Caco-2 (cell line): ENCODE data around the gene ALOX12B. TPM values are rescaled to one million over a fixed set of nuclear protein-coding genes. Genes with fewer than 3 reads are reported as not detected.

Experiments used
- BruUV-seq: library from RNA; stranded (reverse); fragments of 400-500 nt; replicated peaks from 2 replicates; lab custom pipeline; 2021; lab: Mats Ljungman, UMichigan
- CTCF ChIA-PET: fragments of 300-600 bp; sonication (Branson Sonifier 250); formaldehyde crosslinking; loops from one replicate; lab custom pipeline; 2022; ENCODE audit warnings: antibody characterized with exemption; lab: Charles Lee
- POLR2A ChIA-PET: fragments of 300-600 bp; sonication (Branson Sonifier 250); formaldehyde crosslinking; loops from one replicate; lab custom pipeline; 2022; ENCODE audit warnings: antibody characterized with exemption; lab: Charles Lee
- DNase-seq, 2 experiments: peaks; one replicate each; pipeline versions ENCODE4 v3.0.0 to v3.0.0-alpha.2; 2020 to 2022
- H3K27me3 ChIP-seq: replicated peaks from 2 replicates; pipeline ENCODE4 v1.6.0; 2011; ENCODE audit warnings: low read length; ENCODE audit not compliant: control insufficient read depth, insufficient read depth
- H3K36me3 ChIP-seq: 2 replicates; pipeline ENCODE4 v1.5.1; 2011; ENCODE audit warnings: low read length; ENCODE audit not compliant: control insufficient read depth, insufficient read depth
- H3K4me1 ChIP-seq: fragments of 250-450 bp; sonication (Bioruptor Pico); 2 replicates; pipeline ENCODE4 v1.5.1; 2020; ENCODE audit warnings: mild to moderate bottlenecking
- H3K4me3 ChIP-seq: 2 replicates; pipeline ENCODE4 v1.5.1; 2011; ENCODE audit warnings: low read depth, mild to moderate bottlenecking, control low read depth, low read length
- H3K9me3 ChIP-seq: fragments of 250-450 bp; sonication (Bioruptor Pico); 2 replicates; pipeline ENCODE4 v1.5.1; 2020; ENCODE audit warnings: mild to moderate bottlenecking, moderate library complexity
- H3K27ac Mint-ChIP-seq: one replicate; pipeline ENCODE4 v1.8.0; 2022; ENCODE audit warnings: mixed read lengths; ENCODE audit not compliant: unreplicated experiment
- H3K27me3 Mint-ChIP-seq: one replicate; pipeline ENCODE4 v1.8.0; 2022; ENCODE audit warnings: mixed read lengths; ENCODE audit not compliant: insufficient read depth, unreplicated experiment
- H3K36me3 Mint-ChIP-seq: one replicate; pipeline ENCODE4 v1.8.0; 2022; ENCODE audit warnings: mild to moderate bottlenecking, mixed read lengths; ENCODE audit not compliant: insufficient read depth, unreplicated experiment
- H3K4me1 Mint-ChIP-seq: one replicate; pipeline ENCODE4 v1.8.0; 2022; ENCODE audit warnings: low read depth, mixed read lengths; ENCODE audit not compliant: unreplicated experiment
- H3K4me3 Mint-ChIP-seq: one replicate; pipeline ENCODE4 v1.8.0; 2022; ENCODE audit warnings: mild to moderate bottlenecking, moderate library complexity, mixed read lengths; ENCODE audit not compliant: unreplicated experiment
- H3K9me3 Mint-ChIP-seq: one replicate; pipeline ENCODE4 v1.8.0; 2022; ENCODE audit warnings: mixed read lengths; ENCODE audit not compliant: unreplicated experiment
- intact Hi-C: fragments of 100-400 bp; cut with micrococcal nuclease; formaldehyde crosslinking; loops from one replicate; pipeline ENCODE4 v1.10.0; 2022; ENCODE audit not compliant: unreplicated experiment
- total RNA-seq: library from RNA; stranded (reverse); gene quantifications from 2 replicates; pipeline ENCODE4 v1.2.3, GENCODE V29; 2022
- TF ChIP-seq, protein P1 (sequence below), 2 experiments: fragments of 200-600 bp in 1 of 2; IDR thresholded peaks; 1 replicate in 1 of 2; 2 replicates in 1 of 2; pipeline versions ENCODE4 v1.5.1 to v1.8.0; 2011 to 2022; ENCODE audit warnings: antibody characterized with exemption in 1 of 2, control low read depth in 1 of 2, inconsistent platforms in 1 of 2, low read depth in 1 of 2, low read length in 1 of 2, mild to moderate bottlenecking in 1 of 2, moderate library complexity in 1 of 2; ENCODE audit not compliant: insufficient read depth in 1 of 2, severe bottlenecking in 1 of 2, unreplicated experiment in 1 of 2

The ALOX12B gene
- total RNA-seq, 1 experiment from 2014 or later, result 0.34 TPM

DNA sequence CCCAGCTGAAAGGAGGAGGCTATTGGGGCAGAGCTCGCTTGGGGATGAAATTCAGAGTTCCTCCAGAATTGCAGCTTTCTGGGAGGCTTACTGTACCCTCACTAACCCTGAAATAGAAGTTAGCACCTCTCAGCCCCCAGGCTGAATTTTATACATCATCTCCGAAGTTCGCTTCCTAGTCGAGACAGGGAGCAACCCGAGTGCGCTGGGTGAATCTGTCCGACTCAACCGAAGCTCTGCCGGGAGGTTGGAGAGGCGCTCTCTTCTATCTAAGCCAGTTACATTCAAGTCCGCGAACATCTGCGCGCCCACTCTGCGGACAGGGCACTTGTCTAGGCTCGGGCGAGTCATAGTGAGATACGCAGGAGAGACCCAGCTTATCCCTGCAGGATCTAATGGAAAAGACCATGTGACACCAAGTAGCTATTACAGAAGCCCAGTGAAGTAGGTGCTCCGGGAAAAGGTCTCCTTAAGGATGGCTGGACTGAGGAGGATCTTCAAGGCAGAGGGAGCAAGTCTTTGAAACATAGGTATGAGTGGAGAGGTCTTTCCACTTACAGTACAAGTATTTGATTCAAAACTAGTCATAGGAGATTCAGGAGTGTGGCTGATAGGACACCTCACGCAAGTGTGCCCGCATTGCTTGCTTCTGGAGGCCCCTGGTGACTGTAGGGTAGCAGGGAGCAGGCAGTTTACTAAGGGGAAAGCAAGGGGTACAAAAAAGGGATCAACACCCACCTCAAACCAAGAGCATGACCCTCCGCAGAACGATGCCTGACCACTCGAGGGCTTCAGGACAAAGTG is 37.0 kb upstream of the ALOX12B start:
- Histone ChIP-seq H3K9me3 (no peaks in the 10 kb centered on the region), H3K36me3 (no peaks in the 10 kb centered on the region), H3K4me1 (no peaks in the 10 kb centered on the region; the same call in 1 of the 2 replicates), H3K27me3 (no peaks in the 10 kb centered on the region; the same call in 1 of the 2 replicates), H3K4me3 (peak overlapping the region; percentile 37)
- Mint-ChIP-seq H3K9me3 (no peaks in the 10 kb centered on the region), H3K4me3 (peak overlapping the region; percentile 87), H3K27ac (no peak overlapping the region), H3K4me1 (peaks cover 43% of the 10 kb centered on the region), H3K27me3 (peaks cover 2% of the 10 kb centered on the region), H3K36me3 (peaks cover 50% of the 10 kb centered on the region)
- ChIA-PET POLR2A (interaction anchor here (0.8 kb wide), 1 partner anchor 32 kb away, joined by 3 read pairs; no protein-coding TSS in a partner anchor), CTCF (no interaction called here)
- no peak for DNase-seq
- no TSS peak for BruUV-seq
- intact Hi-C loops, result loop anchor here (2.0 kb wide), 2 partner anchors 14 to 34 kb away; no protein-coding TSS in a partner anchor
- TF ChIP-seq, protein P1, sequence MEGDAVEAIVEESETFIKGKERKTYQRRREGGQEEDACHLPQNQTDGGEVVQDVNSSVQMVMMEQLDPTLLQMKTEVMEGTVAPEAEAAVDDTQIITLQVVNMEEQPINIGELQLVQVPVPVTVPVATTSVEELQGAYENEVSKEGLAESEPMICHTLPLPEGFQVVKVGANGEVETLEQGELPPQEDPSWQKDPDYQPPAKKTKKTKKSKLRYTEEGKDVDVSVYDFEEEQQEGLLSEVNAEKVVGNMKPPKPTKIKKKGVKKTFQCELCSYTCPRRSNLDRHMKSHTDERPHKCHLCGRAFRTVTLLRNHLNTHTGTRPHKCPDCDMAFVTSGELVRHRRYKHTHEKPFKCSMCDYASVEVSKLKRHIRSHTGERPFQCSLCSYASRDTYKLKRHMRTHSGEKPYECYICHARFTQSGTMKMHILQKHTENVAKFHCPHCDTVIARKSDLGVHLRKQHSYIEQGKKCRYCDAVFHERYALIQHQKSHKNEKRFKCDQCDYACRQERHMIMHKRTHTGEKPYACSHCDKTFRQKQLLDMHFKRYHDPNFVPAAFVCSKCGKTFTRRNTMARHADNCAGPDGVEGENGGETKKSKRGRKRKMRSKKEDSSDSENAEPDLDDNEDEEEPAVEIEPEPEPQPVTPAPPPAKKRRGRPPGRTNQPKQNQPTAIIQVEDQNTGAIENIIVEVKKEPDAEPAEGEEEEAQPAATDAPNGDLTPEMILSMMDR (IDR thresholded peaks at IDR 0.05; ENCODE audit: insufficient read depth in 1 of 2, low read depth in 1 of 2, low read length in 1 of 2, severe bottlenecking in 1 of 2, unreplicated experiment in 1 of 2), result no peak

DNA sequence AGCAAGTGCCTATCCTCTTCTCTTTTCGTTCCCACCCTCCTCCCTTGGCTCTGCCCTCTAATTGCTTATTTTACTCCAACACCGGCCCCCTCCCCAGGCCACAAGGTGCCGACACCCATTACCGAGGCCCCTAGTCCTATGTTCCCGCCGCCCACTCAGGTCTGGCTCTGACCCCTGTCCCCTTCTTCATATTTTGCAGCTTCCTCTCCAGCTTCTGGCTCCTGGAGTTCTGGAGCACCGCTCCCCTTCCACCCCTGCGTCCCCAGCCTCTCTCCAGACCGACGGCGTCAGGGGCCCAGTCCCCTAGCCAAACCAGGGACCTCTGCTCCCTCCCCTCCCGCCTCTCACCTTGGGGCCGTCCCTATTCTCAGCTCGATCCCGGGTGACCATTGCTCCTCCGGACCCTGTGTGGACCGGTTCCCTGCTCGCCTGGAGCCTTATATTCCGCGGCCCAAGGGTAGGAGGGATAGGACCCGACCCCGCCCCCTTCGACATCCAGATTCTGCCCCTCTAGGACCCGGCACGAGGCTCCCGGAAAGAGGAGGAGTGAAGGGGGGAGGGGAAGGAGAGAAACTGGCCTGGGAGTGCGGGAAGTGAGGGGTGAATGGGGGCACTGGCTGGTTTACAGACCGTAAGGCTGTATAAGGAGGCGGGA is 36.3 kb upstream of the ALOX12B start, which contains the start of gene HES7:
HES7 (minus strand) TSS at position 412 of the 655 bp plus-strand sequence; CDS start at position 390, 22 bp downstream.
- DNase-seq, result no peak
- POLR2A ChIA-PET, result interaction anchor here (0.8 kb wide), 1 partner anchor 33 kb away, joined by 3 read pairs; no protein-coding TSS in a partner anchor
- H3K4me1 ChIP-seq, result no peaks in the 10 kb centered on the region; the same call in 1 of the 2 replicates
- CTCF ChIA-PET, result interaction anchor here (0.7 kb wide), 1 partner anchor 99 kb away, joined by 3 read pairs; no protein-coding TSS in a partner anchor
- H3K4me3 ChIP-seq, result peak within 1 kb of the TSS; percentile 37
- Mint-ChIP-seq H3K4me3 (peak within 1 kb of the TSS; percentile 87), H3K27me3 (peaks cover 2% of the 10 kb centered on the region), H3K9me3 (no peaks in the 10 kb centered on the region), H3K4me1 (peaks cover 44% of the 10 kb centered on the region), H3K27ac (no peak within 1 kb of the TSS), H3K36me3 (peaks cover 56% of the 10 kb centered on the region)
- BruUV-seq, result no TSS peak
- H3K36me3 ChIP-seq, result no peaks in the 10 kb centered on the region
- H3K9me3 ChIP-seq, result no peaks in the 10 kb centered on the region
- intact Hi-C loops, result loop anchor here (2.0 kb wide), 2 partner anchors 15 to 35 kb away; no protein-coding TSS in a partner anchor
- no peaks in the 10 kb centered on the region; the same call in 1 of the 2 replicates for H3K27me3 ChIP-seq
- TF ChIP-seq, protein P1 (IDR thresholded peaks at IDR 0.05; ENCODE audit: insufficient read depth in 1 of 2, low read depth in 1 of 2, low read length in 1 of 2, severe bottlenecking in 1 of 2, unreplicated experiment in 1 of 2), result no peak
